HG03442 (cell line): ENCODE results near the gene MAP1B.

ENCODE experiments used
- ATAC-seq: cut with Tn5 transposase; IDR thresholded peaks from one replicate; pipeline ENCODE4 v1.9.1; 2021; ENCODE audit warnings: mild to moderate bottlenecking, moderate library complexity; ENCODE audit not compliant: unreplicated experiment

Gene MAP1B

GRCh38 chr5:72244862-72245371 is 137.6 kb downstream of the MAP1B start:
- ATAC-seq: peak; percentile 91

- ATAC-seq: no peak
These were observed 138.3 kb downstream of the MAP1B start for GRCh38 chr5:72245546-72245945.

- ATAC-seq: no peak
These were observed 138.8 kb downstream of the MAP1B start for GRCh38 chr5:72245951-72246532.

GRCh38 chr5:72246954-72247442 is 139.7 kb downstream of the MAP1B start:
- no peak for ATAC-seq

- no peak for ATAC-seq
These were observed 141.2 kb downstream of the MAP1B start for GRCh38 chr5:72248410-72248981.

GRCh38 chr5:72251386-72251785 is 144.1 kb downstream of the MAP1B start:
- no peak for ATAC-seq

- no peak for ATAC-seq
These were observed 144.7 kb downstream of the MAP1B start for GRCh38 chr5:72252008-72252407.

- ATAC-seq: no peak
These were observed 145.4 kb downstream of the MAP1B start for GRCh38 chr5:72252574-72253155.

- ATAC-seq: no peak
These were observed 148.0 kb downstream of the MAP1B start for GRCh38 chr5:72255237-72255636.

- ATAC-seq: no peak
These were observed 148.4 kb downstream of the MAP1B start for GRCh38 chr5:72255670-72256069.

GRCh38 chr5:72256536-72256935 is 149.3 kb downstream of the MAP1B start:
- no peak for ATAC-seq
